Testis (tissue), 2 donors: ENCODE data around the gene PACRGL.

ENCODE experiments used
- POLR2A ChIP-seq: fragments of 450-650 bp; IDR thresholded peaks from one replicate; pipeline ENCODE4 v1.6.1; 2017; ENCODE audit warnings: antibody characterized with exemption, mild to moderate bottlenecking, moderate library complexity
- TF ChIP-seq, protein P1 (sequence below), 3 experiments: fragments of 450-650 bp in 2 of 3; fragments of 200-600 bp in 1 of 3; sonication (generic) in 1 of 3; IDR thresholded peaks; one replicate each; pipeline ENCODE4 v1.5.1; 2016 to 2019; ENCODE audit warnings: antibody characterized with exemption in 3 of 3, mild to moderate bottlenecking in 2 of 3, moderate library complexity in 1 of 3

DNA sequence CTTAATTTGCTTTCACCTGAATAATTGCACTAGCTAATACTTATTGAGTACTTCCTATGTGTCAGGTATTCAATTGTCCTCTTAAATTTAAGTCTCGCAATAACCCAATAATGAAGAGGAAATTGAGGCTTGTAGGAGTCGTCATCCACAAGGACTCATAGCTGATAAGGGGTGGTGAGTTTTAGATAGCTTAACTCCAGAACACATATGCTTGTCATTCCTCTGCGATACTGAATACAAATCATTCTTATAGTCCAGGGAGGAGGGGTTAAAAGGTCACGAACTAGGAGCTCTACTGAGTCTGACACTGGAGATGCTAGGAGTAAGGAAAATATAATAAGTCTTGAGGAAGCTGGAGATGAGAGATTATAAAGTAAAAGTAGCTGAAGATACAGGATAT lies 1.4 kb upstream of the PACRGL start:
- TF ChIP-seq POLR2A, result no peak
- TF ChIP-seq, protein P1, sequence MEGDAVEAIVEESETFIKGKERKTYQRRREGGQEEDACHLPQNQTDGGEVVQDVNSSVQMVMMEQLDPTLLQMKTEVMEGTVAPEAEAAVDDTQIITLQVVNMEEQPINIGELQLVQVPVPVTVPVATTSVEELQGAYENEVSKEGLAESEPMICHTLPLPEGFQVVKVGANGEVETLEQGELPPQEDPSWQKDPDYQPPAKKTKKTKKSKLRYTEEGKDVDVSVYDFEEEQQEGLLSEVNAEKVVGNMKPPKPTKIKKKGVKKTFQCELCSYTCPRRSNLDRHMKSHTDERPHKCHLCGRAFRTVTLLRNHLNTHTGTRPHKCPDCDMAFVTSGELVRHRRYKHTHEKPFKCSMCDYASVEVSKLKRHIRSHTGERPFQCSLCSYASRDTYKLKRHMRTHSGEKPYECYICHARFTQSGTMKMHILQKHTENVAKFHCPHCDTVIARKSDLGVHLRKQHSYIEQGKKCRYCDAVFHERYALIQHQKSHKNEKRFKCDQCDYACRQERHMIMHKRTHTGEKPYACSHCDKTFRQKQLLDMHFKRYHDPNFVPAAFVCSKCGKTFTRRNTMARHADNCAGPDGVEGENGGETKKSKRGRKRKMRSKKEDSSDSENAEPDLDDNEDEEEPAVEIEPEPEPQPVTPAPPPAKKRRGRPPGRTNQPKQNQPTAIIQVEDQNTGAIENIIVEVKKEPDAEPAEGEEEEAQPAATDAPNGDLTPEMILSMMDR (IDR thresholded peaks at IDR 0.05), result no peak
